Nephron (organoid): Measurements from ENCODE around the gene C19orf67.
"Not testable (repeated sequence)": the region's sequence is repeated elsewhere in the genome, so short reads cannot be mapped to it uniquely, and the experiment has no call there.

Experiments used
- H3K27ac Mint-ChIP-seq, 3 experiments: 2 replicates each; pipeline ENCODE4 v1.8.0; 2020; ENCODE audit warnings: mixed read lengths in 3 of 3, mild to moderate bottlenecking in 2 of 3, moderate library complexity in 1 of 3
- H3K27me3 Mint-ChIP-seq: 2 replicates; pipeline ENCODE4 v1.8.0; 2021; ENCODE audit warnings: low read depth, mild to moderate bottlenecking, moderate library complexity, mixed read lengths
- H3K36me3 Mint-ChIP-seq: 2 replicates; pipeline ENCODE4 v1.8.0; 2020; ENCODE audit warnings: low read depth, mixed read lengths
- H3K4me1 Mint-ChIP-seq: 2 replicates; pipeline ENCODE4 v1.8.0; 2020; ENCODE audit warnings: mixed read lengths
- H3K4me3 Mint-ChIP-seq, 3 experiments: 2 replicates each; pipeline ENCODE4 v1.8.0; 2020; ENCODE audit warnings: mild to moderate bottlenecking in 3 of 3, mixed read lengths in 3 of 3, moderate library complexity in 2 of 3
- H3K9me3 Mint-ChIP-seq: 2 replicates; pipeline ENCODE4 v1.8.0; 2020; ENCODE audit warnings: mixed read lengths
- CTCF ChIP-seq, 3 experiments: fragments of 200-600 bp; sonication (generic); IDR thresholded peaks; one replicate each; pipeline ENCODE4 v1.5.0; 2021; ENCODE audit warnings: antibody characterized with exemption in 3 of 3; ENCODE audit not compliant: unreplicated experiment in 3 of 3

C19orf67 gene

DNA sequence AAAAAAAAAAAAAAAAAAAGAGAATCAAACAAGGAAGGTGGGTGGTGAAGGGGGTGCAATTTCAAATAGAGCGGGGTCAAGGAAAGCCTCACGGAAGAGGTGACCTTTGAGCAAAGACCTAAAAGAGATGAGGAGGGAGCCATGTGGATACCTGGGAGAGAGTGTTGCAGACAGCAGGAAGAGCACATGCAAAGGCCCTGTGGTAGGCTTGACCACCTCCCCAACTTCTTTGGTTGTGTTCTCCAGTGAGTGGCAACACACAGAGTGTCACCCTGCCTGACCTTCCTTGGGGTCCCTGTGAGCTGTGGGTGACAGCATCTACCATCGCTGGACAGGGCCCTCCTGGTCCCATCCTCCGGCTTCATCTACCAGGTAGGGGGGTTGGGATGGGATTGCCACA, 35.1 kb downstream of the C19orf67 start:
- no peak for TF ChIP-seq CTCF (IDR thresholded peaks at IDR 0.05; ENCODE audit: unreplicated experiment in 3 of 3)
- Mint-ChIP-seq H3K4me3 (no peak overlapping the region), H3K27me3 (peaks cover 8% of the 10 kb centered on the region), H3K36me3 (peaks cover 18% of the 10 kb centered on the region), H3K9me3 (peaks cover 3% of the 10 kb centered on the region), H3K27ac (no peak overlapping the region), H3K4me1 (no peaks in the 10 kb centered on the region)

DNA sequence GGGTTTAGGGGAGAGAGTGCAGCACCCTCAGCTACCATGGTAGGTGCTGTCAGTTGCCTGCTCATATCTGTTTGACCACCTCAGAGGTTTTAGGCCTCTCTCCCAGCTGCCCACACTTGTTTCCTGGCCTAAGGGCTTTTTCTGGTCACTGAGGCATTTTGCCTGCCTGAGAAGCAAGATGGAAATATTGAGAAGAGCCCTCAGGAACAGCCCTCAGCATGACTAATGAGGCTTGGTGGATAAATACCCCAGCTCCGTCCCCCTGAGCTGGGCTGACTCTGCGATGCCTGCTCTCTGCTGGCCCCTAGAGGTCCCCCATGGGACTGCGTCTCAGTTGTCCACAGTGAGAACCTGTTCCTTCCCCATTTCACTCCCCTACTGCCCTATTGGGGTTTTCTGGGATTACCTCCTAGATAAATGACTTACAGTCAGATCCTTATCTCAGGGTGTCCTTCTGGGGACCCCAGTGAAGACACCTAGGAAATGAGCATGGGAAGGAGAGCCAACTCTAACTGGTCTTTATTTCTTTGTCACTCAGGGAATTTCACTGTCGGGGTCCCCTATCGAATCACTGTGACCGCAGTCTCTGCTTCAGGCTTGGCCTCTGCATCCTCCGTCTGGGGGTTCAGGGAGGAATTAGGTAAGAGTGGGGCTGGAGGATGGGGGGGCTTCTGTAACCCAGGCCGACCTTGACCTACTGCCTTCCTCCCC, 37.0 kb downstream of the C19orf67 start:
- H3K4me1 Mint-ChIP-seq, result no peaks in the 10 kb centered on the region
- H3K27me3 Mint-ChIP-seq, result peaks cover 3% of the 10 kb centered on the region
- TF ChIP-seq CTCF (IDR thresholded peaks at IDR 0.05; ENCODE audit: unreplicated experiment in 3 of 3), result peak; percentile 54 to 65 (median 64)
- H3K27ac Mint-ChIP-seq, result no peak overlapping the region
- H3K4me3 Mint-ChIP-seq, result no peak overlapping the region
- peaks cover 9% of the 10 kb centered on the region for H3K36me3 Mint-ChIP-seq
- peaks cover 3% of the 10 kb centered on the region for H3K9me3 Mint-ChIP-seq

DNA sequence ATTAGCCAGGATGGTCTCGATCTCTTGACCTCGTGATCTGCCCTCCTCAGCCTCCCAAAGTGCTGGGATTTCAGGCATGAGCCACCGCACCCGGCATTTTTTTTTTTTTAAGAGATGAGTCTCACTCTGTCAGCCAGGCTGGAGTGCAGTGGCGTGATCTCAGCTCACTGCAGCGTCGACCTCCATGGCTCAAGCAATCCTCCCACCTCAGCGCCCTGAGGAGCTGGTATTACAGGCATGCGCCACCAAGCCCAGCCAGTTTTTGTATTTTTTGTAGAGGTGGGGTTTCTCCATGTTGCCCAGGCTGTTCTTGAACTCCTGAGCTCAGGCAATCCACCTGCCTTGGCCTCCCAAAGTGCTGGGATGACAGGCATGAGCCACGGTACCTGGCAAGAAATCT, 37.7 kb downstream of the C19orf67 start:
- H3K4me3 Mint-ChIP-seq, H3K9me3 Mint-ChIP-seq: not testable (repeated sequence)
- H3K36me3 Mint-ChIP-seq, result peaks cover 13% of the 10 kb centered on the region

DNA sequence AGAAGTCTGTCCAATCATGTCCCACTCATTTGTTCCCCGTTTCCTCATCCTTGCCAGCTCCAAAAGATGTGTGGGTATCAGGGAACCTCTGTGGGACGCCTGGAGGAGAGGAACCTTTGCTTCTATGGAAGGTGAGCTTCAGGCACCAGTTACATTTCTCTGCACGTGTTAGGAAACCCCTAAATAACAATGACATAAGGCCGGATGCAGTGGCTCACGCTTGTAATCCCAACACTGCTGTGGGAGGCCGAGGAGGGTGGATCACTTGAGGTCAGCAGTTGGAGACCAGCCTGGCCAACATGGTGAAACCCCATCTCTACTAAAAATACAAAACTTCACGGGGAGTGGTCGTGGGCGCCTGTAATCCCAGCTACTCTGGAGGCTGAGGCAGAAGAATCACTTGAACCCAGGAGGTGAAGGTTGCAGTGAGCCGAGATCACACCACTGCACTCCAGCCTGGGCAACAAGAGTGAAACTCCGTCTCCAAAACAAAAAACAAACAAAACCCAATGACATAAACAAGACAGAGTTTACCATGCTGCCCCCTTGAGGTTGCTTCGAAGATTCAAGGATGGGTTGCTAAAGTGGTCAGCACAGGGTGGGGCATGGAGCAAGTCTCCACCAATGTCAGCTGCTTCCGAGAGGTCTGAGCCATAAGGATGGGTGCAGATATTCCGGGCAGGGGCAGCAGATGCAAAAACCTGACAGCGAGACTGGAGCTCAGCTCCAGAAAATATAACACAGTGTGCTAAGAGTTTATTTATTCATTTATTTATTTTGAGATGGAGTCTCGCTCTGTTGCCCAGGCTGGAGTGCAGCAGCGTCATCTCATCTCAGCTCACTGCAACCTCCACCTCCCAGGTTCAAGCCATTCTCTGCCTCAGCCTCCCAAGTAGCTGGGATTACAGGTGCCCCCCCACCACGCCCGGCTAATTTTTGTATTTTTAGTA, 42.6 kb downstream of the C19orf67 start:
- H3K9me3 Mint-ChIP-seq, H3K36me3 Mint-ChIP-seq, H3K4me1 Mint-ChIP-seq, H3K27me3 Mint-ChIP-seq, H3K4me3 Mint-ChIP-seq: not testable (repeated sequence)
- TF ChIP-seq CTCF (IDR thresholded peaks at IDR 0.05; ENCODE audit: unreplicated experiment in 3 of 3), result peak; percentile 47 to 58 (median 57)
- H3K27ac Mint-ChIP-seq, result peak overlapping the region in 1 of 3 experiments; percentile 60

More for the DNA sequence above, 37.7 kb downstream of the C19orf67 start:
- H3K27me3 Mint-ChIP-seq, H3K4me1 Mint-ChIP-seq, H3K27ac Mint-ChIP-seq: not testable (repeated sequence)

GRCh38 chr19:14039181-14039580, 46.4 kb downstream of the C19orf67 start:
- Mint-ChIP-seq H3K27ac (no peak overlapping the region), H3K4me1 (peaks cover 7% of the 10 kb centered on the region), H3K9me3 (no peaks in the 10 kb centered on the region), H3K27me3 (peaks cover 6% of the 10 kb centered on the region), H3K36me3 (peaks cover 3% of the 10 kb centered on the region), H3K4me3 (no peak overlapping the region)
- no peak for TF ChIP-seq CTCF (IDR thresholded peaks at IDR 0.05; ENCODE audit: unreplicated experiment in 3 of 3)

GRCh38 chr19:14035706-14036105, 49.9 kb downstream of the C19orf67 start:
- Mint-ChIP-seq H3K36me3 (no peaks in the 10 kb centered on the region), H3K4me3 (no peak overlapping the region)
- no peak for TF ChIP-seq CTCF (IDR thresholded peaks at IDR 0.05; ENCODE audit: unreplicated experiment in 3 of 3)

DNA sequence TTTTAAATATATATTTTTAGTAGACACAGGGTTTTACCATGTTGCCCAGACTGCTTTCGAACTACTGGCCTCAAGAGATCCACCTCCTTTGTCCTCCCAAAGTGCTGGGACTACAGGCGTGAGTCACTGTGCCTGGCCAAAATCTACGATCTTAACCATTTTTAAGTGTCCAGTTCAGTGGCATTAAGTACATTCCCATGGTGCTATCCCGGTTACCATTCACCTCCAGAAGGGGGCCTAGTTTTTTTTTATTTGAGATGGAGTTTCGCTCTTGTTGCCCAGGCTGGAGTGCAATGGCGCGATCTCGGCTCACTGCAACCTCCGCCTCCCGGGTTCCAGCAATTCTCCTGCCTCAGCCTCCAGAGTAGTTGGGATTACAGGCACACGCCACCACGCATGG, 50.4 kb downstream of the C19orf67 start:
- not testable (repeated sequence) for H3K4me1 Mint-ChIP-seq, H3K9me3 Mint-ChIP-seq, H3K27ac Mint-ChIP-seq, H3K36me3 Mint-ChIP-seq, H3K4me3 Mint-ChIP-seq
- H3K27me3 Mint-ChIP-seq, result peaks cover 20% of the 10 kb centered on the region

More at GRCh38 chr19:14035706-14036105, 49.9 kb downstream of the C19orf67 start:
- Mint-ChIP-seq H3K27me3 (peaks cover 18% of the 10 kb centered on the region), H3K9me3 (no peaks in the 10 kb centered on the region), H3K4me1 (no peaks in the 10 kb centered on the region), H3K27ac (no peak overlapping the region)
